ENCODE measurements around the gene RXRG.

RXRG gene

DNA sequence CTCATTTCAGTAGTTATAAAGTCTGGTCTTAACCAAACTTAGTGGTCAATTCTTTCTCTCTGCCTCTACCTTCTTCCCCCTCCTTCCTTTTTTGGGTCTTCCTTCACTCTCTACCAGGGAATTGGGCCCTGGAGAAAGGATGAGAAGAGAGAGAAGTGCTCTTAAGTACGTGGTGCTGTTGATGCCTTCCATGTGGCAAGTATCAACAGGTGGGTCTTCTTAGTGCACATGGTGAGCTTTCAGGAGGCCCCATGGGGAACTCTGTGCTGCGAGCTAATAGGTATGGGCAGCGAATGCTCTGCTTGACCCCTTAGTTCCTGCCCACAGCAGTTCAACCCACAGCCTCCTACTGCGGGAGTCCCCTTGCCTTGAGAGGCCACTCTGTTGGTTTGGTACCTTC lies 49.0 kb downstream of the RXRG start:
- peaks cover 30% of the 10 kb centered on the region for H3K27me3 ChIP-seq (replicated peaks)

DNA sequence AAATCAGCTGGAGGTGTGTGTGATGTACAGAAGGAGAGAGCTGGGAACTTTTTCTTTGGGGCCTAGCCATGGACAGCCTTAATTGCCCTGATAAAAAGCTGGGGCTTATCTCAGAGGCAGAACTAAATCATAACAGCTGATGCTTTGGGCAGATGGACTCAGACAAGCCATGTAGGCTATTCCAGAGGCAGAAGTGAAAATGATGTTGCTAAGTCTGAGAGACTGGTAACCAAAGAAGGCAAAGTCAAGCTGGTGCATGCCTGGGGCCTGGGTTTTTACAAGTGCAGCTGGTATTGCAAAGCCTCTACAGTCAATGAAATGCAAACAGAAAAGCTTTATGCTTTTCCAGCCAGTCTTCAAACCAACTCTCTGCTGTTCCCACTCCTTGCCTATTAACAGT lies 49.4 kb downstream of the RXRG start:
- Histone ChIP-seq H3K4me3 (ENCODE audit: low read depth, low read length) (no peak overlapping the region), H3K27ac (no peak overlapping the region), H3K36me3 (replicated peaks) (no peaks in the 10 kb centered on the region), H3K27me3 (replicated peaks) (peaks cover 30% of the 10 kb centered on the region)
- in situ Hi-C loops (cut with HindIII; ENCODE audit: low pct_ligation_motif_present, low sequenced_read_pairs), result loop anchor here (25.0 kb wide), 1 partner anchor 192 kb away; no protein-coding TSS in a partner anchor
- TF ChIP-seq, protein P1, sequence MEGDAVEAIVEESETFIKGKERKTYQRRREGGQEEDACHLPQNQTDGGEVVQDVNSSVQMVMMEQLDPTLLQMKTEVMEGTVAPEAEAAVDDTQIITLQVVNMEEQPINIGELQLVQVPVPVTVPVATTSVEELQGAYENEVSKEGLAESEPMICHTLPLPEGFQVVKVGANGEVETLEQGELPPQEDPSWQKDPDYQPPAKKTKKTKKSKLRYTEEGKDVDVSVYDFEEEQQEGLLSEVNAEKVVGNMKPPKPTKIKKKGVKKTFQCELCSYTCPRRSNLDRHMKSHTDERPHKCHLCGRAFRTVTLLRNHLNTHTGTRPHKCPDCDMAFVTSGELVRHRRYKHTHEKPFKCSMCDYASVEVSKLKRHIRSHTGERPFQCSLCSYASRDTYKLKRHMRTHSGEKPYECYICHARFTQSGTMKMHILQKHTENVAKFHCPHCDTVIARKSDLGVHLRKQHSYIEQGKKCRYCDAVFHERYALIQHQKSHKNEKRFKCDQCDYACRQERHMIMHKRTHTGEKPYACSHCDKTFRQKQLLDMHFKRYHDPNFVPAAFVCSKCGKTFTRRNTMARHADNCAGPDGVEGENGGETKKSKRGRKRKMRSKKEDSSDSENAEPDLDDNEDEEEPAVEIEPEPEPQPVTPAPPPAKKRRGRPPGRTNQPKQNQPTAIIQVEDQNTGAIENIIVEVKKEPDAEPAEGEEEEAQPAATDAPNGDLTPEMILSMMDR (IDR thresholded peaks at IDR 0.05; ENCODE audit: low read depth, low read length, missing control alignments), result no peak
- DNase-seq, result no peak

More for the DNA sequence above, 49.0 kb downstream of the RXRG start:
- H3K27ac ChIP-seq, result no peak overlapping the region
- no peaks in the 10 kb centered on the region for H3K36me3 ChIP-seq (replicated peaks)
- in situ Hi-C loops (cut with HindIII; ENCODE audit: low pct_ligation_motif_present, low sequenced_read_pairs), result loop anchor here (25.0 kb wide), 1 partner anchor 191 kb away; no protein-coding TSS in a partner anchor
- TF ChIP-seq, protein P1 (IDR thresholded peaks at IDR 0.05; ENCODE audit: low read depth, low read length, missing control alignments), result no peak
- H3K4me3 ChIP-seq (ENCODE audit: low read depth, low read length), result no peak overlapping the region
- no peak for DNase-seq

DNA sequence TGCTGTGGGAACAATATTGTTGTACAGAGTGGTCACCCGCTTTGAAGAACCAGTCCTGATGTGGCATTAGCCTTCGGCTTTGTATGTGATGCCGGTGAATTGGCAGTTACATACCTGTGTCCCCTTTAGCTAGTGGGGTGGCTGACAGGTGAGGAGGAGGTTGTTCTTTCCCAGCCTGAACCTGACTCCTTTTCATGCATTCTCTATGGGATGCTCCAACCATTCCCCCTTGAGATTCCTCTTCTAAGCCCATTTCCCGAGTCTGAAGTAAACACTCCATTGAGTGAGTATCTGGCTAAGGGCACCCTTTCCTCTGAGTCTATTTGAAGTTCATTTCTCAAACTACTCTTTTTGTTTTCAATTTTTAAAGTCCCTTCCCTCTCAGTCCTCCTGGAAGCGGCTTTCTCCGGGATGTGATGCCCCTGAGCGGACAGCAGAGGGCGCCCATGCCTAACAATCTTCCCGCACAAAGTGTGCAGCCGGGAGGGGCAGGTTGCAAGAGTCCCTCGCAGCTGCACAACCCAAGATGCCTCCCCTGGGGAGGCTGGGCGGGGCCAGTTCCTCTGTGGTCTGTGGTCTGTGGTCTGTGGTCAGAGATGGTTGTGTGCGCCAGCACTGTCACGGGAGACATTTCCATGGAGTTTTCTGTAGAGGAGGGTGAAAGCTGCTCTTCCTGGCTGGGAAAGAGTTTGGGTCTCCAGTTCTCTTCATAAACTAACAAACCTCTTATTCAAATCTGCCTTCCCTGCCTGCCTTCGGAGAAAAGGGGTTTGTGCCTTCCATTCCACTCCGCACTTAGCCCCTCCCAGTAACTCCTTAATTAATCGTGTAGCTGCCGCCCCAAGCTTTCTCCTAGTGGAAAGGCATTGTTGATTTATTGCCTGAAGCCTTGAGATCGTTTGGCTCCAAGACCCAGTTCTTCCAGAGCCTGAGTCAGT lies 52.0 kb downstream of the RXRG start:
- Histone ChIP-seq H3K4me3 (ENCODE audit: low read depth, low read length) (no peak overlapping the region), H3K27me3 (replicated peaks) (peaks cover 52% of the 10 kb centered on the region), H3K36me3 (replicated peaks) (no peaks in the 10 kb centered on the region), H3K27ac (no peak overlapping the region)
- in situ Hi-C loops (cut with HindIII; ENCODE audit: low pct_ligation_motif_present, low sequenced_read_pairs), result loop anchor here (25.0 kb wide), 1 partner anchor 194 kb away; no protein-coding TSS in a partner anchor
- TF ChIP-seq, protein P1 (IDR thresholded peaks at IDR 0.05; ENCODE audit: low read depth, low read length, missing control alignments), result peak; percentile 96
- peak; percentile 93 for DNase-seq

DNA sequence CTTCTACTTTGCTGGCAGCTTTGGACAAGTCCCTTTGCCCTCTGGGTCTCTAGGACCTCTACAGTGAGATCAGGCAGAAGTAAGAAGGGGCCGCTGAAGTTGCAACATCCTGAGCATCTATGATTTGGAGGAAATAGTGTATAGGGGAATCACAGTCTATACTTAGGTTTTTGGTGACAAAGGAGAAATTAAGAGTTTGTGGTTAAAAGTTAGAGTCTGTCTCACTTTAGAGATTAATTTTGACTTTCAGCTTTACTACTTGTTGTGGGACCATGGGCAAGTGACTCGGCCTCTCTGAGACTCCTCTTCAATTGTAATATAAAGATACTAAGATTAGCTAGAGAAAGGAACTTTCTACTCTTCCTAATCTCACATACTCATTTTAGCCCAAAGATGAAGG lies 55.3 kb downstream of the RXRG start:
- Histone ChIP-seq H3K4me3 (ENCODE audit: low read depth, low read length) (no peak overlapping the region), H3K27me3 (replicated peaks) (peaks cover 53% of the 10 kb centered on the region), H3K27ac (no peak overlapping the region), H3K36me3 (replicated peaks) (no peaks in the 10 kb centered on the region)
- no peak for DNase-seq
- in situ Hi-C loops (cut with HindIII; ENCODE audit: low pct_ligation_motif_present, low sequenced_read_pairs), result loop anchor here (25.0 kb wide), 1 partner anchor 198 kb away; no protein-coding TSS in a partner anchor
- TF ChIP-seq, protein P1 (IDR thresholded peaks at IDR 0.05; ENCODE audit: low read depth, low read length, missing control alignments), result no peak

DNA sequence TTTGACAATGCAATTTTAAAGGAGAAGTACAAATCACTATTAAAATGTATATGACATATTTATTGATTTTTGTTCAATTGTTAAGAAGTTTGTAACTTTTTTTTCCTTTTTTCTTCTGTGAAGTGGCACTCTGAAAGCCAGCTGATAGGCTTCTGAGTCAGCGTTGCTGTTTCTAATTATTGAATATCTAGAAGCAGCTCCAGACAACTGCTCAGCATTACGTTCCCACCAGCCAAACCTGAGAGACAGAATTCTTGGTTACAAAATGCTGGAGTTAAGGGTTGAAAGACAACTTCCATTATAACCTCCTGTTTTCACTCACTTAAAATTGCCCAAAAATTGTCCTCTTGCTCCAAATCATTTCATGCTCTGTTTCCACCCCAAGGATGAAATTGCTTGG lies 57.0 kb downstream of the RXRG start:
- H3K4me3 ChIP-seq (ENCODE audit: low read depth, low read length), result no peak overlapping the region
- no peaks in the 10 kb centered on the region for H3K36me3 ChIP-seq (replicated peaks)
- H3K27ac ChIP-seq, result no peak overlapping the region
- H3K27me3 ChIP-seq (replicated peaks), result peaks cover 59% of the 10 kb centered on the region
- TF ChIP-seq, protein P1 (IDR thresholded peaks at IDR 0.05; ENCODE audit: low read depth, low read length, missing control alignments), result no peak
- no peak for DNase-seq
- in situ Hi-C loops (cut with HindIII; ENCODE audit: low pct_ligation_motif_present, low sequenced_read_pairs), result loop anchor here (25.0 kb wide), 1 partner anchor 199 kb away; no protein-coding TSS in a partner anchor

All from brain microvascular endothelial cell (primary cell).